H1 (cell line): Measurements from ENCODE around the gene ZC3H12C.

Experiments
- BRCA1 ChIP-seq: IDR thresholded peaks from 2 replicates; pipeline ENCODE4 v1.6.1; 2012; ENCODE audit warnings: low read depth, low read length, improper control_type of control experiment
- CBX8 ChIP-seq: fragments of 300-800, 300-1000 bp; sonication (generic); IDR thresholded peaks from 2 replicates; pipeline ENCODE4 v1.7.1; 2016; ENCODE audit warnings: low read depth, low read length, borderline replicate concordance
- CHD1 ChIP-seq: IDR thresholded peaks from 2 replicates; pipeline ENCODE4 v1.6.1; 2012; ENCODE audit warnings: low read depth, low read length, improper control_type of control experiment
- CTCF ChIP-seq, 3 experiments: IDR thresholded peaks; 1 replicate in 2 of 3; 2 replicates in 1 of 3; pipeline versions ENCODE4 v1.5.1 to v1.6.1; 2011; ENCODE audit warnings: low read length in 3 of 3, mild to moderate bottlenecking in 3 of 3, inconsistent platforms in 2 of 3, low read depth in 1 of 3, moderate library complexity in 1 of 3; ENCODE audit not compliant: insufficient read depth in 1 of 3; ENCODE audit errors: control extremely low read depth in 1 of 3
- EP300 ChIP-seq, 2 experiments: IDR thresholded peaks; 1 replicate in 1 of 2; 2 replicates in 1 of 2; pipeline ENCODE4 v1.6.1; 2011 to 2012; ENCODE audit warnings: low read depth in 2 of 2, low read length in 2 of 2, mild to moderate bottlenecking in 2 of 2, borderline replicate concordance in 1 of 2, inconsistent platforms in 1 of 2, moderate library complexity in 1 of 2
- EZH2 ChIP-seq: fragments of 200-600 bp; sonication (generic); IDR thresholded peaks from 2 replicates; pipeline ENCODE4 v1.7.1; 2012; ENCODE audit warnings: low read depth, mild to moderate bottlenecking, moderate library complexity, low read length, inconsistent platforms; ENCODE audit not compliant: severe bottlenecking
- POLR2AphosphoS5 ChIP-seq: IDR thresholded peaks from 2 replicates; pipeline ENCODE4 v1.6.1; 2011; ENCODE audit warnings: low read depth, low read length
- RBBP5 ChIP-seq: IDR thresholded peaks from 2 replicates; pipeline ENCODE4 v1.7.1; 2012; ENCODE audit warnings: low read depth, mild to moderate bottlenecking, inconsistent platforms, low read length, moderate library complexity, borderline replicate concordance
- SP2 ChIP-seq: IDR thresholded peaks from 2 replicates; pipeline ENCODE4 v1.6.1; 2012; ENCODE audit warnings: mild to moderate bottlenecking, low read length, inconsistent platforms
- TCF12 ChIP-seq: IDR thresholded peaks from 2 replicates; pipeline ENCODE4 v1.6.1; 2011; ENCODE audit warnings: low read depth, mild to moderate bottlenecking, low read length
- TEAD4 ChIP-seq: IDR thresholded peaks from 2 replicates; pipeline ENCODE4 v1.6.1; 2012; ENCODE audit warnings: low read depth, low read length, inconsistent platforms, mixed read lengths

GRCh38 chr11:110160437-110160836 is 67.2 kb downstream of the ZC3H12C start:
- no peak for TF ChIP-seq CHD1
- TF ChIP-seq TEAD4 = no peak
- TF ChIP-seq EZH2 = no peak
- no peak for TF ChIP-seq EP300 (IDR thresholded peaks at IDR 0.05; ENCODE audit: borderline replicate concordance in 1 of 2, low read depth in 2 of 2, low read length in 2 of 2)
- no peak for TF ChIP-seq CTCF (IDR thresholded peaks at IDR 0.05; ENCODE audit: control extremely low read depth in 1 of 3, insufficient read depth in 1 of 3, low read depth in 1 of 3, low read length in 3 of 3)
- TF ChIP-seq TCF12 = no peak
- no peak for TF ChIP-seq SP2
- no peak for TF ChIP-seq CBX8
- TF ChIP-seq POLR2AphosphoS5 = no peak
- no peak for TF ChIP-seq RBBP5
- TF ChIP-seq BRCA1 = no peak
